Measurements from ENCODE around the gene PDS5B. TPM values are rescaled to one million over a fixed set of nuclear protein-coding genes. Genes with fewer than 3 reads are reported as not detected.
A peak's percentile ranks its signal among the peaks of the same experiment; 100 is the strongest.

Gene PDS5B
- total and polyA plus RNA-seq, 10 of the 15 experiments (the other 5 are each of a cell fraction or from before 2014, with no cell fraction given): 15.4 to 55.3 (median 30.7) TPM

- Histone ChIP-seq H3K4me3 (no peak overlapping the region), H3K4me1 (ENCODE audit: control insufficient read depth, insufficient read depth, low read length) (peaks cover 5% of the 10 kb centered on the region; the same call in 1 of the 2 replicates), H2AFZ (ENCODE audit: control insufficient read depth, low read depth, low read length) (no peak overlapping the region), H3K79me2 (ENCODE audit: control insufficient read depth, insufficient read depth, low read length) (no peaks in the 10 kb centered on the region), H3K9ac (ENCODE audit: control insufficient read depth, insufficient read depth, low read length) (no peak overlapping the region), H3K27me3 (replicated peaks in 1 of 2; ENCODE audit: control insufficient read depth in 2 of 2, insufficient read depth in 2 of 2, low read length in 1 of 2) (no peaks in the 10 kb centered on the region), H3K9me3 (replicated peaks; ENCODE audit: control insufficient read depth, insufficient read depth, low read length) (no peaks in the 10 kb centered on the region), H3K27ac (ENCODE audit: control insufficient read depth, insufficient read depth) (no peak overlapping the region), H3K36me3 (ENCODE audit: control insufficient read depth in 2 of 2, insufficient read depth in 2 of 2, low read length in 1 of 2) (no peaks in the 10 kb centered on the region), H3K4me2 (ENCODE audit: control insufficient read depth, insufficient read depth) (no peak overlapping the region), H4K20me1 (ENCODE audit: control insufficient read depth, insufficient read depth) (no peaks in the 10 kb centered on the region)
- ChIA-PET RAD21 (ENCODE audit: unreplicated experiment) (no interaction called here), CTCF (interaction anchor here (1.2 kb wide), 1 partner anchor 298 kb away, joined by 5 read pairs; no protein-coding TSS in a partner anchor), SMC1A (ENCODE audit: uncharacterized antibody, unreplicated experiment) (no interaction called here), POLR2A (no interaction called here)
- TF ChIP-seq EED (IDR thresholded peaks at IDR 0.05; ENCODE audit: low read depth): no peak
- TF ChIP-seq BCL3 (IDR thresholded peaks at IDR 0.05; ENCODE audit: borderline replicate concordance, insufficient read depth, low read depth, low read length, poor library complexity, severe bottlenecking): peak; percentile 83
- no peak for TF ChIP-seq ZBED1 (IDR thresholded peaks at IDR 0.05; ENCODE audit: borderline replicate concordance)
- no peak for TF ChIP-seq ATF2 (IDR thresholded peaks at IDR 0.05; ENCODE audit: low read length)
- FAIRE-seq: no peak
- DNase-seq (ENCODE audit: low read depth, low spot score): no peak
- intact Hi-C loops (cut with micrococcal nuclease; ENCODE audit: unreplicated experiment) (no loop called here), in situ Hi-C loops (cut with MboI) (no loop called here)
- no peak for ATAC-seq
- BruUV-seq (replicated peaks): no TSS peak
- WGBS (ENCODE audit: insufficient coverage, insufficient replicate concordance, low lambda C conversion rate, missing lambda C conversion rate): 77% methylated on average over 4 of the region's 5 CpGs
Observed at GRCh38 chr13:32823597-32823996, 237.3 kb downstream of the PDS5B start.

GRCh38 chr13:32824061-32824460, 237.8 kb downstream of the PDS5B start:
- H3K27me3 ChIP-seq (replicated peaks in 1 of 2; ENCODE audit: control insufficient read depth in 2 of 2, insufficient read depth in 2 of 2, low read length in 1 of 2): no peaks in the 10 kb centered on the region
- H3K4me3 ChIP-seq: no peak overlapping the region
- FAIRE-seq: no peak
- H3K4me1 ChIP-seq (ENCODE audit: control insufficient read depth, insufficient read depth, low read length): peaks cover 6% of the 10 kb centered on the region
- ATAC-seq: no peak
- H3K79me2 ChIP-seq (ENCODE audit: control insufficient read depth, insufficient read depth, low read length): no peaks in the 10 kb centered on the region
- no peak overlapping the region for H3K27ac ChIP-seq (ENCODE audit: control insufficient read depth, insufficient read depth)
- DNase-seq (ENCODE audit: low read depth, low spot score): no peak
- no peaks in the 10 kb centered on the region for H3K36me3 ChIP-seq (ENCODE audit: control insufficient read depth in 2 of 2, insufficient read depth in 2 of 2, low read length in 1 of 2)
- ChIA-PET RAD21 (ENCODE audit: unreplicated experiment) (no interaction called here), POLR2A (no interaction called here), SMC1A (ENCODE audit: uncharacterized antibody, unreplicated experiment) (no interaction called here), CTCF (interaction anchor here (1.2 kb wide), 1 partner anchor 297 kb away, joined by 5 read pairs; no protein-coding TSS in a partner anchor)
- in situ Hi-C loops (cut with MboI): no loop called here
- 76% methylated on average over 15 of the region's 15 CpGs for whole genome bisulfite sequencing (ENCODE audit: insufficient coverage, insufficient replicate concordance, low lambda C conversion rate, missing lambda C conversion rate)
- no TSS peak for BruUV-seq (replicated peaks)
- intact Hi-C loops (cut with micrococcal nuclease; ENCODE audit: unreplicated experiment): no loop called here
- no peak overlapping the region for H3K4me2 ChIP-seq (ENCODE audit: control insufficient read depth, insufficient read depth)
- H4K20me1 ChIP-seq (ENCODE audit: control insufficient read depth, insufficient read depth): no peaks in the 10 kb centered on the region
- TF ChIP-seq ZBTB4 (CRISPR knock-in tag; IDR thresholded peaks at IDR 0.05) (no peak), PAX5 (IDR thresholded peaks at IDR 0.05; ENCODE audit: borderline replicate concordance, low read depth, low read length) (no peak), NR2F1 (conservative IDR thresholded peaks at IDR 0.05) (no peak), BCL11A (IDR thresholded peaks at IDR 0.05; ENCODE audit: low read depth, low read length) (no peak), SUZ12 (IDR thresholded peaks at IDR 0.05; ENCODE audit: unreplicated experiment) (no peak)
- H3K9me3 ChIP-seq (replicated peaks; ENCODE audit: control insufficient read depth, insufficient read depth, low read length): no peaks in the 10 kb centered on the region
- H3K9ac ChIP-seq (ENCODE audit: control insufficient read depth, insufficient read depth, low read length): no peak overlapping the region
- H2AFZ ChIP-seq (ENCODE audit: control insufficient read depth, low read depth, low read length): no peak overlapping the region

Data from GM12878 (cell line).